ENCODE results near the gene ABCD2.

The ABCD2 gene

DNA sequence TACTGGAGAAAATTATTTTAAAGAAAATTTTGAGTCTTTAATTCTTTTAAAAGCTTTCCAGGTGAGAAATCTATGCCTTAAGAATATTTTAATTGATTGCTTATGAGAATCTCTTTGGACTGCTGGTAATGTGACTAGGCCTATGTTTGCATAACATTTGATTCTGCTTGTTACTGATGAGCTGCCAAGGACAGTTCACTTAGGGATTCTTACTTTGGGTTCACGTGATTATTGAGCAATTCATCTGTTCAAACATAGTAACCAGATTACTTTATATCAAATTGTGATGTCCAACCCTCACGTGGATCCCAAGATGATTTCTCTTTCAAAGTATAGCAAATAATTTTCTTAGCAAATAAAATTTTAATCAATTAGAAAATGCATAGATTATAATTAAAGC is 27.4 kb upstream of the ABCD2 start (continued):
- TF ChIP-seq SCRT2 (tag by site-specific recombination; IDR thresholded peaks at IDR 0.05) = no peak

DNA sequence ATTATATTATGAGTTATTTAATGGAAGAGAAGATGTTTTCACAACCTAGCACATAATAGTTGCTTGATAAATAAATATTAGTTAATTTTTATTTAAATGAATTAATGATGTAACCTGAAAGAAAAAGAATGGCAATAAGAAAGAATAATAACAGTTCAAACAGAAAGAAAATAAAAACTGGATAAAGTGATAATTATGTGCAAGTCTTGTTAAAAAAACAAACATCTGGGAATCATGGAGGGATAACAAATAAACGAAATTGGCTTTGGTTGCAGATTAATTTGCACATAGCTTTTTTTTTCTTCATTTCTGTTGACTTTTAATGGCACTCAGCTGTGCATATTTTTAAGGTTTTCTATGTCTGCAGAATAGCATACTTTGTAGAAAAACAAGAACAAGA is 23.4 kb upstream of the ABCD2 start:
- TF ChIP-seq, protein P1, sequence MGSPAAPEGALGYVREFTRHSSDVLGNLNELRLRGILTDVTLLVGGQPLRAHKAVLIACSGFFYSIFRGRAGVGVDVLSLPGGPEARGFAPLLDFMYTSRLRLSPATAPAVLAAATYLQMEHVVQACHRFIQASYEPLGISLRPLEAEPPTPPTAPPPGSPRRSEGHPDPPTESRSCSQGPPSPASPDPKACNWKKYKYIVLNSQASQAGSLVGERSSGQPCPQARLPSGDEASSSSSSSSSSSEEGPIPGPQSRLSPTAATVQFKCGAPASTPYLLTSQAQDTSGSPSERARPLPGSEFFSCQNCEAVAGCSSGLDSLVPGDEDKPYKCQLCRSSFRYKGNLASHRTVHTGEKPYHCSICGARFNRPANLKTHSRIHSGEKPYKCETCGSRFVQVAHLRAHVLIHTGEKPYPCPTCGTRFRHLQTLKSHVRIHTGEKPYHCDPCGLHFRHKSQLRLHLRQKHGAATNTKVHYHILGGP (tag by site-specific recombination; IDR thresholded peaks at IDR 0.05) = no peak
- no peak for TF ChIP-seq ZNF433 (tag by site-specific recombination; IDR thresholded peaks at IDR 0.05; ENCODE audit: low read depth)
- no peak for TF ChIP-seq ZFP3 (tag by site-specific recombination; IDR thresholded peaks at IDR 0.05; ENCODE audit: low read depth)
- TF ChIP-seq, protein P2, sequence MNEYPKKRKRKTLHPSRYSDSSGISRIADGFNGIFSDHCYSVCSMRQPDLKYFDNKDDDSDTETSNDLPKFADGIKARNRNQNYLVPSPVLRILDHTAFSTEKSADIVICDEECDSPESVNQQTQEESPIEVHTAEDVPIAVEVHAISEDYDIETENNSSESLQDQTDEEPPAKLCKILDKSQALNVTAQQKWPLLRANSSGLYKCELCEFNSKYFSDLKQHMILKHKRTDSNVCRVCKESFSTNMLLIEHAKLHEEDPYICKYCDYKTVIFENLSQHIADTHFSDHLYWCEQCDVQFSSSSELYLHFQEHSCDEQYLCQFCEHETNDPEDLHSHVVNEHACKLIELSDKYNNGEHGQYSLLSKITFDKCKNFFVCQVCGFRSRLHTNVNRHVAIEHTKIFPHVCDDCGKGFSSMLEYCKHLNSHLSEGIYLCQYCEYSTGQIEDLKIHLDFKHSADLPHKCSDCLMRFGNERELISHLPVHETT (tag by site-specific recombination; IDR thresholded peaks at IDR 0.05) = no peak
- no peak for TF ChIP-seq IKZF3 (tag by site-specific recombination; IDR thresholded peaks at IDR 0.05)
- TF ChIP-seq ZNF335 (tag by site-specific recombination; conservative IDR thresholded peaks at IDR 0.05) = no peak
- TF ChIP-seq, protein P3, sequence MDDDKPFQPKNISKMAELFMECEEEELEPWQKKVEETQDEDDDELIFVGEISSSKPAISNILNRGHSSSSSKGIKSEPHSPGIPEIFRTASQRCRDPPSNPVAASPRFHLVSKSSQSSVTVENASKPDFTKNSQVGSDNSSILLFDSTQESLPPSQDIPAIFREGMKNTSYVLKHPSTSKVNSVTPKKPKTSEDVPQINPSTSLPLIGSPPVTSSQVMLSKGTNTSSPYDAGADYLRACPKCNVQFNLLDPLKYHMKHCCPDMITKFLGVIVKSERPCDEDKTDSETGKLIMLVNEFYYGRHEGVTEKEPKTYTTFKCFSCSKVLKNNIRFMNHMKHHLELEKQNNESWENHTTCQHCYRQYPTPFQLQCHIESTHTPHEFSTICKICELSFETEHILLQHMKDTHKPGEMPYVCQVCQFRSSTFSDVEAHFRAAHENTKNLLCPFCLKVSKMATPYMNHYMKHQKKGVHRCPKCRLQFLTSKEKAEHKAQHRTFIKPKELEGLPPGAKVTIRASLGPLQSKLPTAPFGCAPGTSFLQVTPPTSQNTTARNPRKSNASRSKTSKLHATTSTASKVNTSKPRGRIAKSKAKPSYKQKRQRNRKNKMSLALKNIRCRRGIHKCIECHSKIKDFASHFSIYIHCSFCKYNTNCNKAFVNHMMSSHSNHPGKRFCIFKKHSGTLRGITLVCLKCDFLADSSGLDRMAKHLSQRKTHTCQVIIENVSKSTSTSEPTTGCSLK (tag by site-specific recombination; IDR thresholded peaks at IDR 0.05) = no peak
- no peak for TF ChIP-seq ZBTB17 (tag by site-specific recombination; IDR thresholded peaks at IDR 0.05)
- TF ChIP-seq FEZF1 (tag by site-specific recombination; IDR thresholded peaks at IDR 0.05) = no peak
- no peak overlapping the region for H3K27ac ChIP-seq (ENCODE audit: extremely low read depth, low read depth, low read length)
- no peaks in the 10 kb centered on the region for H3K9me3 ChIP-seq (ENCODE audit: control insufficient read depth, insufficient read depth, low read depth, low read length)
- POLR2A ChIA-PET = no interaction called here
- no peaks in the 10 kb centered on the region for H3K36me3 ChIP-seq (ENCODE audit: control insufficient read depth in 2 of 2, insufficient read depth in 1 of 2, low read length in 2 of 2)
- CTCF ChIA-PET = no interaction called here
- no peak overlapping the region for H3K4me3 ChIP-seq (ENCODE audit: low read depth, low read length)
- no peaks in the 10 kb centered on the region; the same call in 1 of the 2 replicates for H3K4me1 ChIP-seq (ENCODE audit: control insufficient read depth, insufficient read depth, low read length)

DNA sequence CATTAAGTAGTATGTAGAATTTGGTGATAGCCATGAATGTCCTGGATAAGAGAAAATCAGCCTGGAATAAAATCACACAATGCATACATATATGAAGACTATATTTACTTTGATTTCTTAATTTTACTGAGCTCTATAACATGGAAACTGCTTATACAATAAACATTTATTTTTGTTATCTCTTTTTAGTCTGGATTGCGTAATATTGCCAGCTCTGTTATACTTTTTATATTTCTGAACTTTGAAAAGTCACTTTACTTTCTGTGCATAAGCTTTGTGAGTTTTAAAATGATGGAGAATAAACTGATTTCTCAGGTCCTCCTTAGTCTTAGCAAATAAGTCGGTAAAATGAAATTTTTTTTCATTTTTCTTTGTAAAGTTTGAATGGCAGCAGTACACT is 19.2 kb upstream of the ABCD2 start:
- ChIA-PET CTCF (interaction anchor here (1.0 kb wide), 1 partner anchor 352 kb away, joined by 3 read pairs; no protein-coding TSS in a partner anchor), POLR2A (no interaction called here)
- Histone ChIP-seq H3K9me3 (ENCODE audit: control insufficient read depth, insufficient read depth, low read depth, low read length) (no peaks in the 10 kb centered on the region), H3K36me3 (ENCODE audit: control insufficient read depth in 2 of 2, insufficient read depth in 1 of 2, low read length in 2 of 2) (no peaks in the 10 kb centered on the region), H3K4me3 (ENCODE audit: low read depth, low read length) (no peak overlapping the region), H3K27ac (ENCODE audit: extremely low read depth, low read depth, low read length) (no peak overlapping the region), H3K4me1 (ENCODE audit: control insufficient read depth, insufficient read depth, low read length) (no peaks in the 10 kb centered on the region)
- TF ChIP-seq OVOL3 (tag by site-specific recombination; IDR thresholded peaks at IDR 0.05) = no peak
- no peak for TF ChIP-seq KLF8 (tag by site-specific recombination; IDR thresholded peaks at IDR 0.05)
- TF ChIP-seq ZFP37 (tag by site-specific recombination; IDR thresholded peaks at IDR 0.05) = no peak
- no peak for TF ChIP-seq BCL11A (tag by site-specific recombination; IDR thresholded peaks at IDR 0.05; ENCODE audit: low read depth)
- TF ChIP-seq ZBTB8A (tag by site-specific recombination; IDR thresholded peaks at IDR 0.05) = no peak
- TF ChIP-seq ZNF549 (tag by site-specific recombination; IDR thresholded peaks at IDR 0.05) = no peak
- no peak for TF ChIP-seq ZNF354C (tag by site-specific recombination; IDR thresholded peaks at IDR 0.05; ENCODE audit: borderline replicate concordance, low read depth)
- no peak for TF ChIP-seq ZSCAN16 (tag by site-specific recombination; IDR thresholded peaks at IDR 0.05)
- TF ChIP-seq ZNF558 (tag by site-specific recombination; IDR thresholded peaks at IDR 0.05) = no peak
- no peak for TF ChIP-seq ZNF48 (tag by site-specific recombination; IDR thresholded peaks at IDR 0.05)
- no peak for TF ChIP-seq ZNF600 (tag by site-specific recombination; IDR thresholded peaks at IDR 0.05)
- TF ChIP-seq ZNF423 (tag by site-specific recombination; IDR thresholded peaks at IDR 0.05) = no peak
- TF ChIP-seq, protein P4, sequence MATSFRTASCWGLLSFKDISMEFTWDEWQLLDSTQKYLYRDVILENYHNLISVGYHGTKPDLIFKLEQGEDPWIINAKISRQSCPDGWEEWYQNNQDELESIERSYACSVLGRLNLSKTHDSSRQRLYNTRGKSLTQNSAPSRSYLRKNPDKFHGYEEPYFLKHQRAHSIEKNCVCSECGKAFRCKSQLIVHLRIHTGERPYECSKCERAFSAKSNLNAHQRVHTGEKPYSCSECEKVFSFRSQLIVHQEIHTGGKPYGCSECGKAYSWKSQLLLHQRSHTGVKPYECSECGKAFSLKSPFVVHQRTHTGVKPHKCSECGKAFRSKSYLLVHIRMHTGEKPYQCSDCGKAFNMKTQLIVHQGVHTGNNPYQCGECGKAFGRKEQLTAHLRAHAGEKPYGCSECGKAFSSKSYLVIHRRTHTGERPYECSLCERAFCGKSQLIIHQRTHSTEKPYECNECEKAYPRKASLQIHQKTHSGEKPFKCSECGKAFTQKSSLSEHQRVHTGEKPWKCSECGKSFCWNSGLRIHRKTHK (tag by site-specific recombination; IDR thresholded peaks at IDR 0.05) = no peak
- TF ChIP-seq, protein P5, sequence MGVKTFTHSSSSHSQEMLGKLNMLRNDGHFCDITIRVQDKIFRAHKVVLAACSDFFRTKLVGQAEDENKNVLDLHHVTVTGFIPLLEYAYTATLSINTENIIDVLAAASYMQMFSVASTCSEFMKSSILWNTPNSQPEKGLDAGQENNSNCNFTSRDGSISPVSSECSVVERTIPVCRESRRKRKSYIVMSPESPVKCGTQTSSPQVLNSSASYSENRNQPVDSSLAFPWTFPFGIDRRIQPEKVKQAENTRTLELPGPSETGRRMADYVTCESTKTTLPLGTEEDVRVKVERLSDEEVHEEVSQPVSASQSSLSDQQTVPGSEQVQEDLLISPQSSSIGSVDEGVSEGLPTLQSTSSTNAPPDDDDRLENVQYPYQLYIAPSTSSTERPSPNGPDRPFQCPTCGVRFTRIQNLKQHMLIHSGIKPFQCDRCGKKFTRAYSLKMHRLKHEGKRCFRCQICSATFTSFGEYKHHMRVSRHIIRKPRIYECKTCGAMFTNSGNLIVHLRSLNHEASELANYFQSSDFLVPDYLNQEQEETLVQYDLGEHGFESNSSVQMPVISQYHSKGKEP (tag by site-specific recombination; IDR thresholded peaks at IDR 0.05) = no peak
- TF ChIP-seq ZNF629 (tag by site-specific recombination; IDR thresholded peaks at IDR 0.05) = no peak
